Endothelial cell of umbilical vein (primary cell): ENCODE data around the gene FOXO6. TPM values are rescaled to one million over a fixed set of nuclear protein-coding genes. Genes with fewer than 3 reads are reported as not detected.

Experiments used
- BruUV-seq: library from RNA; stranded (reverse); fragments of 400-500 nt; replicated peaks from 2 replicates; lab custom pipeline; 2021; lab: Mats Ljungman, UMichigan
- CTCF ChIA-PET: fragments of 300-600, 350-600 bp; sonication (Branson Sonifier 250); formaldehyde crosslinking; loops from one replicate; lab custom pipeline; 2021; ENCODE audit warnings: antibody characterized with exemption, inconsistent platforms; lab: Charles Lee
- POLR2A ChIA-PET: fragments of 300-600, 350-600 bp; sonication (Branson Sonifier 250); formaldehyde crosslinking; loops from one replicate; lab custom pipeline; 2021; ENCODE audit warnings: antibody characterized with exemption, inconsistent platforms; lab: Charles Lee
- DNase-seq: peaks from one replicate; pipeline ENCODE4 v3.0.0-alpha.2; 2011; ENCODE audit warnings: low read depth, low spot score
- FAIRE-seq: peaks from 2 replicates; lab custom pipeline; 2011; peaks lifted over from hg19 to GRCh38; lab: Jason Lieb, UNC
- H2AFZ ChIP-seq: 2 replicates; pipeline ENCODE4 v1.6.0; 2012; ENCODE audit warnings: low read depth, low read length, control low read depth, inconsistent platforms
- H3K27ac ChIP-seq: 2 replicates; pipeline ENCODE4 v1.5.1; 2011; ENCODE audit warnings: low read depth, mild to moderate bottlenecking, control low read depth, low read length, moderate library complexity; ENCODE audit not compliant: insufficient read depth
- H3K27me3 ChIP-seq, 2 experiments: 2 replicates each; pipeline versions ENCODE4 v1.6.0 to v1.6.1; 2011; ENCODE audit warnings: low read length in 2 of 2, mixed read lengths in 1 of 2; ENCODE audit not compliant: control insufficient read depth in 2 of 2, insufficient read depth in 2 of 2
- H3K36me3 ChIP-seq, 2 experiments: 2 replicates in 1 of 2; 3 replicates in 1 of 2; pipeline ENCODE4 v1.5.1; 2011; ENCODE audit warnings: low read length in 2 of 2, mild to moderate bottlenecking in 1 of 2, moderate library complexity in 1 of 2; ENCODE audit not compliant: control insufficient read depth in 2 of 2, insufficient read depth in 2 of 2; ENCODE audit errors: extremely low read depth in 1 of 2
- H3K4me1 ChIP-seq: 3 replicates; pipeline ENCODE4 v1.5.1; 2011; ENCODE audit warnings: mild to moderate bottlenecking, low read length; ENCODE audit not compliant: control insufficient read depth, insufficient read depth; ENCODE audit errors: extremely low read depth
- H3K4me2 ChIP-seq: 2 replicates; pipeline ENCODE4 v1.6.1; 2011; ENCODE audit warnings: low read length, control low read depth, mixed read lengths; ENCODE audit not compliant: insufficient read depth
- H3K4me3 ChIP-seq, 3 experiments: fragments of 200-600 bp in 1 of 3; sonication (generic), shearing (Covaris generic) in 1 of 3; replicated peaks in 1 of 3; 2 replicates each; pipeline ENCODE4 v1.5.1; 2011 to 2016; ENCODE audit warnings: control low read depth in 3 of 3, low read length in 3 of 3, mild to moderate bottlenecking in 2 of 3, inconsistent platforms in 1 of 3, low read depth in 1 of 3, moderate library complexity in 1 of 3; ENCODE audit not compliant: insufficient read depth in 1 of 3
- H3K79me2 ChIP-seq: 2 replicates; pipeline ENCODE4 v1.6.0; 2012; ENCODE audit warnings: low read length, inconsistent platforms; ENCODE audit not compliant: control insufficient read depth, insufficient read depth
- H3K9ac ChIP-seq: replicated peaks from 2 replicates; pipeline ENCODE3; 2011; ENCODE audit warnings: low read length, control low read depth; ENCODE audit not compliant: insufficient read depth; ENCODE audit errors: extremely low read depth
- H3K9me1 ChIP-seq: replicated peaks from 3 replicates; pipeline ENCODE4 v1.6.0; 2011; ENCODE audit warnings: mild to moderate bottlenecking, low read length; ENCODE audit not compliant: control insufficient read depth, insufficient read depth; ENCODE audit errors: extremely low read depth
- H3K9me3 ChIP-seq: replicated peaks from 2 replicates; pipeline ENCODE4 v1.5.1; 2012; ENCODE audit warnings: low read length, inconsistent platforms; ENCODE audit not compliant: control insufficient read depth, insufficient read depth
- H4K20me1 ChIP-seq: replicated peaks from 2 replicates; pipeline ENCODE3; 2011; ENCODE audit warnings: mild to moderate bottlenecking, low read length; ENCODE audit not compliant: control insufficient read depth, insufficient read depth; ENCODE audit errors: extremely low read depth
- CTCF ChIP-seq, 2 donors: IDR thresholded peaks; 1 replicate in 1 of 2; 2 replicates in 1 of 2; pipeline ENCODE4 v1.5.1; 2011; ENCODE audit warnings: low read length in 2 of 2, mild to moderate bottlenecking in 2 of 2, moderate library complexity in 2 of 2, control low read depth in 1 of 2, inconsistent platforms in 1 of 2, low read depth in 1 of 2; ENCODE audit not compliant: insufficient read depth in 1 of 2; ENCODE audit errors: extremely low read depth in 1 of 2
- EZH2 ChIP-seq: IDR thresholded peaks from 2 replicates; pipeline ENCODE4 v1.6.1; 2012; ENCODE audit warnings: borderline replicate concordance, low read depth, mild to moderate bottlenecking, moderate library complexity, low read length, inconsistent platforms; ENCODE audit not compliant: severe bottlenecking
- FOS ChIP-seq: IDR thresholded peaks from 2 replicates; pipeline ENCODE4 v1.6.1; 2011; ENCODE audit warnings: mild to moderate bottlenecking, low read length, moderate library complexity, borderline replicate concordance; ENCODE audit not compliant: insufficient read depth
- GATA2 ChIP-seq: IDR thresholded peaks from 2 replicates; pipeline ENCODE4 v1.7.0; 2011; ENCODE audit warnings: low read depth, mild to moderate bottlenecking, moderate library complexity, mixed read lengths, low read length; ENCODE audit not compliant: insufficient read length, insufficient read depth
- JUN ChIP-seq: IDR thresholded peaks from 2 replicates; pipeline ENCODE4 v1.6.1; 2011; ENCODE audit warnings: borderline replicate concordance, low read depth; ENCODE audit not compliant: insufficient read length, insufficient read depth
- MAX ChIP-seq: IDR thresholded peaks from 2 replicates; pipeline ENCODE4 v1.6.1; 2011; ENCODE audit not compliant: insufficient read depth, insufficient read length
- MYC ChIP-seq: IDR thresholded peaks from one replicate; pipeline ENCODE4 v1.6.1; 2011; ENCODE audit warnings: mild to moderate bottlenecking, low read depth, low read length
- POLR2A ChIP-seq: IDR thresholded peaks from 2 replicates; pipeline ENCODE4 v1.6.1; 2012; ENCODE audit warnings: low read depth, mild to moderate bottlenecking, control low read depth, low read length
- POLR2AphosphoS5 ChIP-seq: IDR thresholded peaks from 2 replicates; pipeline ENCODE4 v1.6.1; 2012; ENCODE audit warnings: low read depth, mild to moderate bottlenecking, control low read depth, low read length, moderate library complexity; ENCODE audit not compliant: insufficient read depth
- dilution Hi-C: fragments of 300-500 bp; cut with MboI; formaldehyde crosslinking; loops from one replicate; pipeline ENCODE4 v1.15.0; 2019; ENCODE audit warnings: low sequenced_read_pairs; ENCODE audit not compliant: extremely low pct_ligation_motif_present
- intact Hi-C: fragments of 100-400 bp; cut with micrococcal nuclease; formaldehyde crosslinking; loops from one replicate; pipeline ENCODE4 v1.10.0; 2022
- polyA plus RNA-seq, 4 experiments: library from polyadenylated mRNA; depleted of rRNA in 3 of 4; stranded (reverse) in 3 of 4; unstranded in 1 of 4; fragments of >200 nt; gene quantifications; 2 replicates each; pipeline versions ENCODE4 v1.2.1 to v1.2.3, GENCODE V29; 2011 to 2012; ENCODE audit warnings: missing spikeins in 1 of 4
- total RNA-seq: library from RNA; stranded (reverse); gene quantifications from 2 replicates; pipeline ENCODE4 v1.2.3, GENCODE V29; 2021

FOXO6 gene
- total and polyA plus RNA-seq, 2 donors (not counting 3 experiments of a cell fraction or from before 2014, with no cell fraction given), result 0.04 to 0.38 TPM

- POLR2A ChIA-PET, result no interaction called here
Observed at GRCh38 chr1:41369531-41369930, 8.3 kb downstream of the FOXO6 start.

More at GRCh38 chr1:41369531-41369930, 8.3 kb downstream of the FOXO6 start:
- Histone ChIP-seq H4K20me1 (no peaks in the 10 kb centered on the region), H3K9me3 (no peaks in the 10 kb centered on the region), H3K9me1 (no peaks in the 10 kb centered on the region), H3K36me3 (no peaks in the 10 kb centered on the region), H3K4me1 (no peaks in the 10 kb centered on the region), H3K4me2 (no peak overlapping the region), H3K27me3 (peaks cover 15 to 21% of the 10 kb centered on the region in 2 experiments), H2AFZ (no peak overlapping the region), H3K79me2 (no peaks in the 10 kb centered on the region), H3K4me3 (no peak overlapping the region), H3K9ac (no peak overlapping the region), H3K27ac (no peak overlapping the region)
- TF ChIP-seq POLR2AphosphoS5 (no peak), POLR2A (no peak), EZH2 (no peak), MYC (no peak), JUN (no peak), MAX (no peak), CTCF (IDR thresholded peaks at IDR 0.05; ENCODE audit: extremely low read depth in 1 of 2, insufficient read depth in 1 of 2, low read depth in 1 of 2, low read length in 2 of 2) (no peak), GATA2 (no peak), FOS (no peak)
- dilution Hi-C loops (no loop called here), intact Hi-C loops (no loop called here)
- no peak for FAIRE-seq
- BruUV-seq, result no TSS peak
- CTCF ChIA-PET, result interaction anchor here (0.8 to 2.5 kb wide), 2 partner anchors 8 kb away, joined by 3 to 11 read pairs; partner anchors contain the start of gene FOXO6
- no peak for DNase-seq
